Prostate gland (tissue), 2 donors: ENCODE measurements around the gene C1orf115. TPM values are rescaled to one million over a fixed set of nuclear protein-coding genes. Genes with fewer than 3 reads are reported as not detected.
"Not testable (repeated sequence)": the region's sequence is repeated elsewhere in the genome, so short reads cannot be mapped to it uniquely, and the experiment has no call there.

Experiments used
- DNase-seq: peaks from one replicate; pipeline ENCODE4 v3.0.0-alpha.2; 2019; ENCODE audit warnings: low spot score
- H3K27ac ChIP-seq, 2 donors: fragments of 200-600 bp; sonication (generic); 2 replicates each; pipeline ENCODE4 v1.5.1; 2017 to 2019
- H3K27me3 ChIP-seq: fragments of 200-600 bp; sonication (generic); replicated peaks from 2 replicates; pipeline ENCODE4 v1.5.1; 2019; ENCODE audit not compliant: insufficient read depth
- H3K36me3 ChIP-seq, 2 donors: fragments of 200-600 bp; sonication (generic); 1 replicate in 1 of 2; 2 replicates in 1 of 2; pipeline versions ENCODE4 v1.5.1 to v1.8.1; 2017 to 2019
- H3K4me1 ChIP-seq: fragments of 200-600 bp; sonication (generic); replicated peaks from 2 replicates; pipeline ENCODE4 v1.5.1; 2019
- H3K4me3 ChIP-seq, 2 donors: fragments of 200-600 bp; sonication (generic); 2 replicates each; pipeline ENCODE4 v1.5.1; 2017 to 2019
- H3K9me3 ChIP-seq: fragments of 200-600 bp; sonication (generic); 2 replicates; pipeline ENCODE4 v1.5.1; 2017
- POLR2A ChIP-seq: fragments of 450-650 bp; IDR thresholded peaks from one replicate; pipeline ENCODE4 v1.6.1; 2016; ENCODE audit warnings: antibody characterized with exemption, mild to moderate bottlenecking
- POLR2AphosphoS5 ChIP-seq: sonication (generic); formaldehyde crosslinking; IDR thresholded peaks from one replicate; pipeline ENCODE4 v1.6.1; 2017; ENCODE audit warnings: antibody characterized with exemption
- WGBS: methylation state at CpG from one replicate; pipeline ENCODE4 v1.1.5; 2018; 5-methylcytosine and 5-hydroxymethylcytosine counted together
- intact Hi-C: fragments of 100-400 bp; cut with DNase I; formaldehyde crosslinking; loops from one replicate; pipeline ENCODE4 v1.14.2; 2022
- total RNA-seq, 2 donors: library from RNA; depleted of rRNA; stranded (reverse); fragments of >200 nt; gene quantifications; one replicate each; pipeline ENCODE4 v1.1.0, GENCODE V29; 2016
- TF ChIP-seq, protein P1 (sequence below), 4 experiments: fragments of 200-600 bp in 2 of 4; fragments of 450-650 bp in 2 of 4; sonication (generic) in 2 of 4; IDR thresholded peaks; 1 replicate in 3 of 4; 2 replicates in 1 of 4; pipeline ENCODE4 v1.5.1; 2016 to 2019; ENCODE audit warnings: antibody characterized with exemption in 4 of 4, mild to moderate bottlenecking in 2 of 4, moderate library complexity in 2 of 4

C1orf115 gene
- total RNA-seq, 2 donors from 2014 or later = 26.9 to 79.4 TPM

DNA sequence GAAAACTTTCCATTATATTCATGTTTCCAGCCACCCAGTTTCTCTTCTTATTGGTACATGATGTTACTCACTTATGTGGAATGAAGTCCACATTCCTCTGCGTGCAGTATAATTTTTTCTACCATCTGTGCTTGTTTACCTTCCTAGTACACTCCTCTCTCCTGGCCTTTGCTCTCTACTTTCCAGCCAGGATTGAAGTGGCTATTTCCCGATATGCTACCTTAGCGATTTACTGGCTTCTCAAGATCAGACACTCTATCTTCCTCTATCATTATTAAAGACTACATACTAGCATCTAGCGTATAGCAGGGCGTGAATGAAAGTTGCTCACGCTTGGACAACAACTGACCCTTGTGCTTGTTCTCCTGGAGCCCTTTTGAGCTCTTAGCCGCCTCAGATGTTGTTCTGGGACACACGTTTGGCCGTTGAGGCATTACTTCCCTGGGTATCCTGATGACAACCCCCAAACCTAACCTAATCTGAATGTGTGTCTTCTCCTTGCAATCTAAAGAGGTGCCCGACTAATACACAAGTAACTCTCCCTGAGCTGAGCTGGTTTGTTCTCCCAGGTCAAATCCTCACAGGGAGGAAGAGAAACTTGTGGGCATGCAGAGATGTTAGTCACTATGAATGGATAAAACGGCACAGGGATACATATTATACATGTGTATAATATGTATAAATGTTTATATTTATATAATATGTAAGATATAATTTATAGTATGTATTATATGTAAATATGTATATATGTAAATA, 44.6 kb downstream of the C1orf115 start:
- DNase-seq = no peak

DNA sequence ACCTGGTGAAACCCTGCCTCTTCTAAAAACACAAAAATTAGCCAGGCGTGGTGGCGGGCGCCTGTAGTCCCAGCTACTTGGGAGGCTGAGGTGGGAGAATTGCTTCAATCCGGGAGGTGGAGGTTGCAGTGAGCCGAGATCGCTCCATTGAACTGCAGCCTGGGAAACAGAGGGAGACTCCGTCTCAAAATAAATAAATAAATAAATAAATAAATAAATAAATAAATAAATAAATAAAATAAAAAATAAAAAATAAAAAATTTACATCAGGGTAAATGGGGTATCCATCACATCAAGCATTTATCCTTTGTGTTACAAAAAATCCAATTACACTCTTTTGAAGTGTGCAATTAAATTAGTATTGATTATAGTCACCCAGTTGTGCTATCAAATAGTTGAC, 46.1 kb downstream of the C1orf115 start:
- H3K27me3 ChIP-seq, H3K27ac ChIP-seq, H3K9me3 ChIP-seq, DNase-seq, H3K36me3 ChIP-seq, H3K4me3 ChIP-seq, intact Hi-C loops, H3K4me1 ChIP-seq: not testable (repeated sequence)
- WGBS = 98% methylated on average over 7 of the region's 7 CpGs

More for the DNA sequence above, 44.6 kb downstream of the C1orf115 start:
- Histone ChIP-seq H3K27ac (no peak overlapping the region), H3K4me1 (no peaks in the 10 kb centered on the region), H3K36me3 (no peaks in the 10 kb centered on the region), H3K9me3 (no peaks in the 10 kb centered on the region), H3K4me3 (no peak overlapping the region), H3K27me3 (no peaks in the 10 kb centered on the region)
- 62% methylated on average over 11 of the region's 11 CpGs for WGBS
- TF ChIP-seq, protein P1, sequence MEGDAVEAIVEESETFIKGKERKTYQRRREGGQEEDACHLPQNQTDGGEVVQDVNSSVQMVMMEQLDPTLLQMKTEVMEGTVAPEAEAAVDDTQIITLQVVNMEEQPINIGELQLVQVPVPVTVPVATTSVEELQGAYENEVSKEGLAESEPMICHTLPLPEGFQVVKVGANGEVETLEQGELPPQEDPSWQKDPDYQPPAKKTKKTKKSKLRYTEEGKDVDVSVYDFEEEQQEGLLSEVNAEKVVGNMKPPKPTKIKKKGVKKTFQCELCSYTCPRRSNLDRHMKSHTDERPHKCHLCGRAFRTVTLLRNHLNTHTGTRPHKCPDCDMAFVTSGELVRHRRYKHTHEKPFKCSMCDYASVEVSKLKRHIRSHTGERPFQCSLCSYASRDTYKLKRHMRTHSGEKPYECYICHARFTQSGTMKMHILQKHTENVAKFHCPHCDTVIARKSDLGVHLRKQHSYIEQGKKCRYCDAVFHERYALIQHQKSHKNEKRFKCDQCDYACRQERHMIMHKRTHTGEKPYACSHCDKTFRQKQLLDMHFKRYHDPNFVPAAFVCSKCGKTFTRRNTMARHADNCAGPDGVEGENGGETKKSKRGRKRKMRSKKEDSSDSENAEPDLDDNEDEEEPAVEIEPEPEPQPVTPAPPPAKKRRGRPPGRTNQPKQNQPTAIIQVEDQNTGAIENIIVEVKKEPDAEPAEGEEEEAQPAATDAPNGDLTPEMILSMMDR (IDR thresholded peaks at IDR 0.05) = no peak
- peak; percentile 56 for TF ChIP-seq POLR2AphosphoS5
- TF ChIP-seq POLR2A = no peak
- intact Hi-C loops = loop anchor here (5.0 kb wide), 1 partner anchor 42 kb away; the partner anchor contains the start of gene C1orf115

DNA sequence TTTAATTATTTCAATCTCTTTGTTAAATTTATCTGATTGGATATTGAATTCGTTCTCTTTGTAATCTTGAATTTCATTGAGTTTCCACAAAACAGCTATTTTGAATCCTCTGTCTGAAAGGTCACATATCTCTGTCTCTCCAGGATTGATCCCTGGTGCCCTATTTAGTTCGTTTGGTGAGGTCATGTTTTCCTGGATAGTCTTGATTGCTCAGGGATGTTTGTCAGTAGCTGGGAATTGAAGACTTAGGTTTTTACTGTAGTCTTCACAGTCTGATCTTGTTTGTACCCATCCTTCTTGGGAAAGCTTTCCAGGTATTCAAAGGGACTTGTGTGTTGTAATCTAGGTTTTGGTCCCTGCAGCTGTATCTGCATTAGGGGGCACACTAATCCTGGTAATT, 51.2 kb downstream of the C1orf115 start:
- TF ChIP-seq POLR2AphosphoS5 (no peak), POLR2A (no peak)
- TF ChIP-seq, protein P1 (IDR thresholded peaks at IDR 0.05) = no peak
- H3K27ac ChIP-seq = no peak overlapping the region
- WGBS = 72% methylated on average over 2 of the region's 2 CpGs
- H3K4me3 ChIP-seq = no peak overlapping the region
- H3K27me3 ChIP-seq = no peaks in the 10 kb centered on the region
- H3K36me3 ChIP-seq = no peaks in the 10 kb centered on the region
- DNase-seq = no peak
- intact Hi-C loops = no loop called here
- H3K9me3 ChIP-seq = no peaks in the 10 kb centered on the region
- H3K4me1 ChIP-seq = no peaks in the 10 kb centered on the region

DNA sequence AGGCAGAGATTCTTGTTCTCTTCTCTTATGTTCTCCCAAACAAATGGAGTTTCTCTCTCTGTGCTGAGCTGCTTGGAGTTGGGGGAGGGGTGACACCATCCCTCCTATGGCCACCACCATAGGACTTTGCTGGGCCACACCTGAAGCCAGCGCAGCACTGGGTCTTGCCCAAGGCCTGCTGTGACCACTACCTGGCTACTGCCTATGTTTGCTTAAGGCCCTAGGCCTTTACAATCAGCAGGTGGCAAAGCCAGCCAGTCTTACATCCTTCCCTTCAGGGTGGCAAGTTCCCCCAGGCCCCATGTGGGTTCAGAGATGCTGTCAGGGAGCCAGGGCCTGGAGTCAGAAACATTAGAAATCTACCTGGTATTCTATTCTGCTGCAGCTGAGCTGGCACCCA, 51.7 kb downstream of the C1orf115 start:
- 100% methylated on average over 1 of the region's 1 CpG for WGBS
- Histone ChIP-seq H3K27ac (no peak overlapping the region), H3K36me3 (no peaks in the 10 kb centered on the region), H3K4me1 (no peaks in the 10 kb centered on the region), H3K27me3 (no peaks in the 10 kb centered on the region), H3K9me3 (no peaks in the 10 kb centered on the region), H3K4me3 (no peak overlapping the region)
- TF ChIP-seq POLR2AphosphoS5 (no peak), POLR2A (no peak)
- TF ChIP-seq, protein P1 (IDR thresholded peaks at IDR 0.05) = no peak
- intact Hi-C loops = no loop called here
- DNase-seq = no peak

DNA sequence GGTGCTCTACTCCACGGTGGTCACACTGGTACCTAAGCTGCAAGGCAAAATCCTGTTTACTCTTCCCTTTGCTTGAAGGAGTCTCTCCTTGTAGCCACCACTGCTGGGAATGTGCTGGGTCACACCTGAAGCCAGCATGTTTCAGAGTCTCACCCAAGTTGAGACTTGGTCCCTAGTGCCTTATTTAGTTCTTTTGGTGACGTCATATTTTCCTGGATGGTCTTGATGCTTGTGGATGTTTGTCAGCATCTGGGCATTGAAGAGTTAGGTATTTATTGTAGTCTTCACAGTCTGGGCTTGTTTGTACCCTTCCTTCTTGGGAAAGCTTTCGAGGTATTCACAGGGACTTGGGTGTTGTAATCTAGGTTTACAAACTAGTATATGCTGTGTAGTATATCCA, 52.4 kb downstream of the C1orf115 start:
- H3K9me3 ChIP-seq = no peaks in the 10 kb centered on the region
- no peak overlapping the region for H3K27ac ChIP-seq
- H3K36me3 ChIP-seq = no peaks in the 10 kb centered on the region
- TF ChIP-seq POLR2AphosphoS5 = no peak
- TF ChIP-seq POLR2A = no peak
- TF ChIP-seq, protein P1 (IDR thresholded peaks at IDR 0.05) = no peak
- H3K27me3 ChIP-seq = no peaks in the 10 kb centered on the region
- intact Hi-C loops = no loop called here
- no peak for DNase-seq
- H3K4me1 ChIP-seq = no peaks in the 10 kb centered on the region
- 95% methylated on average over 3 of the region's 3 CpGs for WGBS
- H3K4me3 ChIP-seq = no peak overlapping the region
